ENCODE results near the gene TSPO.

TSPO gene

GRCh38 chr22:43171019-43171491 lies 19.7 kb downstream of the TSPO start:
- TF ChIP-seq CTCF (IDR thresholded peaks at IDR 0.05; ENCODE audit: low read depth, low read length): no peak
- Histone ChIP-seq H3K4me3 (ENCODE audit: low read depth, low read length) (no peak overlapping the region), H3K27ac (no peak overlapping the region), H3K9me3 (ENCODE audit: severe bottlenecking) (no peaks in the 10 kb centered on the region), H3K36me3 (peaks cover 67% of the 10 kb centered on the region), H3K27me3 (ENCODE audit: insufficient read depth, low read depth, severe bottlenecking) (no peaks in the 10 kb centered on the region)
- DNase-seq: no peak

GRCh38 chr22:43171607-43172006 lies 20.2 kb downstream of the TSPO start:
- peaks cover 67% of the 10 kb centered on the region for H3K36me3 ChIP-seq
- no peak for TF ChIP-seq CTCF (IDR thresholded peaks at IDR 0.05; ENCODE audit: low read depth, low read length)
- H3K9me3 ChIP-seq (ENCODE audit: severe bottlenecking): no peaks in the 10 kb centered on the region
- no peak overlapping the region for H3K27ac ChIP-seq
- no peaks in the 10 kb centered on the region for H3K27me3 ChIP-seq (ENCODE audit: insufficient read depth, low read depth, severe bottlenecking)
- DNase-seq: no peak
- no peak overlapping the region for H3K4me3 ChIP-seq (ENCODE audit: low read depth, low read length)

GRCh38 chr22:43172191-43172590 lies 20.8 kb downstream of the TSPO start:
- no peaks in the 10 kb centered on the region for H3K9me3 ChIP-seq (ENCODE audit: severe bottlenecking)
- no peak overlapping the region for H3K4me3 ChIP-seq (ENCODE audit: low read depth, low read length)
- H3K27me3 ChIP-seq (ENCODE audit: insufficient read depth, low read depth, severe bottlenecking): no peaks in the 10 kb centered on the region
- DNase-seq: no peak
- no peak overlapping the region for H3K27ac ChIP-seq
- H3K36me3 ChIP-seq: peaks cover 64% of the 10 kb centered on the region
- TF ChIP-seq CTCF (IDR thresholded peaks at IDR 0.05; ENCODE audit: low read depth, low read length): no peak

GRCh38 chr22:43173566-43173965 lies 22.2 kb downstream of the TSPO start:
- Histone ChIP-seq H3K4me3 (ENCODE audit: low read depth, low read length) (no peak overlapping the region), H3K27ac (no peak overlapping the region), H3K9me3 (ENCODE audit: severe bottlenecking) (no peaks in the 10 kb centered on the region), H3K36me3 (peaks cover 66% of the 10 kb centered on the region), H3K27me3 (ENCODE audit: insufficient read depth, low read depth, severe bottlenecking) (no peaks in the 10 kb centered on the region)
- no peak for DNase-seq
- no peak for TF ChIP-seq CTCF (IDR thresholded peaks at IDR 0.05; ENCODE audit: low read depth, low read length)

- no peak for DNase-seq
These were observed 22.8 kb downstream of the TSPO start for GRCh38 chr22:43173976-43174720.

More at GRCh38 chr22:43173976-43174720, 22.8 kb downstream of the TSPO start:
- peaks cover 66% of the 10 kb centered on the region for H3K36me3 ChIP-seq
- H3K4me3 ChIP-seq (ENCODE audit: low read depth, low read length): no peak overlapping the region
- H3K9me3 ChIP-seq (ENCODE audit: severe bottlenecking): no peaks in the 10 kb centered on the region
- H3K27ac ChIP-seq: no peak overlapping the region
- no peak for TF ChIP-seq CTCF (IDR thresholded peaks at IDR 0.05; ENCODE audit: low read depth, low read length)
- no peaks in the 10 kb centered on the region for H3K27me3 ChIP-seq (ENCODE audit: insufficient read depth, low read depth, severe bottlenecking)

Measured in WERI-Rb-1 (cell line).